Mesodermal cell (in vitro differentiated cells): ENCODE measurements around the gene GPAT2.
"Not testable (repeated sequence)": the region's sequence is repeated elsewhere in the genome, so short reads cannot be mapped to it uniquely, and the experiment has no call there.

ENCODE experiments used
- H3K27ac ChIP-seq: 2 replicates; pipeline ENCODE4 v1.7.0; 2013; ENCODE audit warnings: mild to moderate bottlenecking, low read depth, low read length, moderate library complexity; ENCODE audit not compliant: severe bottlenecking
- H3K36me3 ChIP-seq: 2 replicates; pipeline ENCODE4 v1.7.1; 2013; ENCODE audit warnings: mild to moderate bottlenecking, low read length, moderate library complexity; ENCODE audit not compliant: control insufficient read depth, insufficient read depth
- H3K4me1 ChIP-seq: one replicate; pipeline ENCODE4 v1.7.1; 2013; ENCODE audit warnings: mild to moderate bottlenecking, low read length; ENCODE audit not compliant: insufficient read depth, control insufficient read depth, poor library complexity, severe bottlenecking
- H3K4me3 ChIP-seq: 2 replicates; pipeline ENCODE4 v1.7.0; 2013; ENCODE audit warnings: low read length, control low read depth, mild to moderate bottlenecking; ENCODE audit not compliant: insufficient read depth, poor library complexity, severe bottlenecking; ENCODE audit errors: extremely low read depth
- H3K9me3 ChIP-seq: 2 replicates; pipeline ENCODE4 v1.7.1; 2013; ENCODE audit warnings: mild to moderate bottlenecking, low read length, moderate library complexity; ENCODE audit not compliant: control insufficient read depth
- WGBS, 2 experiments: methylation state at CpG; one replicate each; pipeline ENCODE4 v1.1.5; 2013; ENCODE audit warnings: missing lambda C conversion rate in 2 of 2; ENCODE audit not compliant: insufficient coverage in 2 of 2; 5-methylcytosine and 5-hydroxymethylcytosine counted together

The GPAT2 gene

GRCh38 chr2:96049917-96050262 is 15.2 kb upstream of the GPAT2 start:
- H3K4me1 ChIP-seq, H3K27ac ChIP-seq, H3K9me3 ChIP-seq, H3K4me3 ChIP-seq, H3K36me3 ChIP-seq: not testable (repeated sequence)
- no CpG with 5 or more reads among the region's 3 CpGs for WGBS, 2 experiments

- not testable (repeated sequence) for H3K4me1 ChIP-seq, H3K36me3 ChIP-seq, H3K9me3 ChIP-seq, H3K4me3 ChIP-seq, H3K27ac ChIP-seq
- no CpG with 5 or more reads among the region's 18 CpGs for WGBS, 2 experiments
Observed at GRCh38 chr2:96049049-96049916, 14.6 kb upstream of the GPAT2 start.

DNA sequence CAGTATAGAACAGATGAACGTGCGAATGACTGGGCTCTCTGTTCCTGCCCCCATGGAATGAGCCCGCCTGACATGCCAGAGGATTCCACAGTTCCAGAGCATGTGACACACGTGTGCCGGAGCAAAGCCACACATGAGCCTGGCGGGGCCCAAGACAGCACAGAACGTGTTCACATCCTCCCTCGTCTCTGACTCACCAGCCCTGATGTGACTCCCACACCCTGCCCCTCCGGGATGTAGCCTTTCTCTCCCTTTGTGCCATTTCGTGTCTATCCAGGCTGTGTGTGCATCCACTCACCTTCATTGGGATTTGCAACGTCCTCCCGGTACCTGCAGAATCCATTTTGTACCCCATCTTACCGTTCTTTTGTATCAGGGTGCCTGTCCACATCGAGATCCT is 838 bp upstream of the GPAT2 start:
- not testable (repeated sequence) for H3K4me1 ChIP-seq, H3K36me3 ChIP-seq, H3K4me3 ChIP-seq, H3K9me3 ChIP-seq, H3K27ac ChIP-seq
- no CpG with 5 or more reads among the region's 14 CpGs for WGBS, 2 experiments

DNA sequence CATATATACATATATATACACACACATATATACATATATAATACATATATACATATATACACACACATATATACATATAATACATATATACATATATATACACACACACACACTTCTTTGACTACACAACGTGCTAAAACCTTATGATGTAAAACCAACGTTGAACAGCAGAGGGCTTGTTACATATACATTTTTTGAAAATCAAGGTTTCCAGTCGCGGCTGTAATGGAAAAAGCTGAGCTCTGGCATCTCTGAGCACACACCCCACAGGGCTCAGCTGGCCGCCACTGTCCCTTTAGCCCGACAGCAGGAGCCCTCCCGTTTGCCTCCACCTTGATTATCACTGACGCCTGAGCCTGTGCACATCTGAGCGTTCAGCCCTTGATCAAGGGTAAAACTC is 719 bp downstream of the GPAT2 start:
- not testable (repeated sequence) for H3K9me3 ChIP-seq, H3K4me1 ChIP-seq, H3K36me3 ChIP-seq, H3K4me3 ChIP-seq, H3K27ac ChIP-seq
- WGBS, 2 experiments: no CpG with 5 or more reads among the region's 9 CpGs

DNA sequence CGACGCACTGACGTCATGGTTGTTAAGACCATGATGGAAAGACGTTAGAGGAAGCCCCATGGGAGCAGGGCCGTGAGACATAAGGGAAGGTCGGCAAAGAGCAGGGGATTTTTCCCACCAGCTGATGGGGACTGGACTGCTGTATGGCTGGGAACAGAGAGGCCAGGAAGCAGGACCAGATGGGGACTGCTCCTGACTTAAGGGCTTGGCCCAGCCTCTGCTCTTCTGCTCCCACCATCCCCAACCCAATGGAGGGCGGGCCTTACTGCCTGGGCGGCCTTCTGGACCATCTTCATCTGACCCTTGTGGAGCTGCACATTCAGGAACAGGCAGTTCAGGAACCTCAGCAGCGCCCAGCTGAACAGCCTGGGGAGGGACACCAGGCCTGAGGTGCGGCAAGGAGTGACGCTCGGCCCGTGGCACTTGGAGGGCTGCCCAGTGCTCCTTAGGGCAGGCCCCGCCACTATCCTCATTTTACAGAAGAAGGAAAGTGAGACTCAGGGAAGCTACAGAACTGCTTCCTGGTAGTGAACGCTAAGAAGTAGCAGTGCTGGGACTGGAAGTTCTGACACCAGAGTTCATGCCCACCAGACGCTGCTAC is 6.9 kb downstream of the GPAT2 start:
- H3K27ac ChIP-seq, H3K9me3 ChIP-seq, H3K36me3 ChIP-seq, H3K4me3 ChIP-seq, H3K4me1 ChIP-seq: not testable (repeated sequence)
- WGBS, 2 experiments: no CpG with 5 or more reads among the region's 16 CpGs

DNA sequence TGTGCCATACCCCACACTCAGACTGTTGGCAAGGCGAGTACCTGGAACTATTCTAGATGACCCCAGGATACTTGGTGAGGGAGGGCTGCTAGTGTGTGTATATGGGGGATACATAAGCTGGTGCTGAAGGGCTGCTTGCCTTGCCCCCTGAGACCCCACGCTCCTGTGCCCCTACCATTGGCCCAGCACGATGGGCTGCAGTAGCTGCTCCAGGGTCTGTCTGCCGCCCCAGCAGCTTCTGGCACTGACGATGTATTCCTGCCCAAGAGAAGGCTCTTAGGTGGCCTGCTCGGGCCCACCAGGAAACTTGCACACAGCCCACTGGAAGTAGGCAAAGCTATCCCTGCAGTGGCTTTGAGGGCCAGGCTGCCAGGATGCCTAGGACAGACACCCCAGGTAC is 9.0 kb downstream of the GPAT2 start:
- not testable (repeated sequence) for H3K4me3 ChIP-seq, H3K36me3 ChIP-seq, H3K9me3 ChIP-seq, H3K27ac ChIP-seq, H3K4me1 ChIP-seq
- 100% methylated on average over 1 of the region's 6 CpGs; no CpG with 5 or more reads in 1 of the 2 experiments for WGBS, 2 experiments

DNA sequence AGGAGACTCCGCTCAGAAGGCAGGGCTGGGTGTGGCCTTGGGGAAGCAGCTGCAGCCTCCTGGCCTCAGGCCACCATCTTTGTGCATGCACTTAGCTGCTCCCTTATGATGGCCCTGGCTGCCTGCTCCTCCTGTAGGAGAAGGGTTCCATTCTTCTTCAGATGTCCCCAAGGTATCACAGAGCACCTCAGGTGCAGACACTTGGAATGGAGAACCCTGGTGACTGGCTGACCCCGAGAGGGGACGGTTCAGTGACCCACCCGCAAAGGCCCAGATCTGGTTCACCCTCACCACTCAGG is 9.6 kb downstream of the GPAT2 start:
- Histone ChIP-seq H3K4me3 (no peak overlapping the region), H3K27ac (no peak overlapping the region), H3K4me1 (no peaks in the 10 kb centered on the region), H3K9me3 (no peaks in the 10 kb centered on the region), H3K36me3 (no peaks in the 10 kb centered on the region)
- 83% methylated on average over 1 of the region's 4 CpGs; no CpG with 5 or more reads in 1 of the 2 experiments for WGBS, 2 experiments

- WGBS, 2 experiments: 94% methylated on average over 13 to 21 of the region's 27 CpGs
- Histone ChIP-seq H3K4me3 (no peak overlapping the region), H3K9me3 (no peaks in the 10 kb centered on the region), H3K36me3 (no peaks in the 10 kb centered on the region), H3K27ac (no peak overlapping the region), H3K4me1 (no peaks in the 10 kb centered on the region)
Observed at GRCh38 chr2:96024336-96025193, 10.2 kb downstream of the GPAT2 start.

DNA sequence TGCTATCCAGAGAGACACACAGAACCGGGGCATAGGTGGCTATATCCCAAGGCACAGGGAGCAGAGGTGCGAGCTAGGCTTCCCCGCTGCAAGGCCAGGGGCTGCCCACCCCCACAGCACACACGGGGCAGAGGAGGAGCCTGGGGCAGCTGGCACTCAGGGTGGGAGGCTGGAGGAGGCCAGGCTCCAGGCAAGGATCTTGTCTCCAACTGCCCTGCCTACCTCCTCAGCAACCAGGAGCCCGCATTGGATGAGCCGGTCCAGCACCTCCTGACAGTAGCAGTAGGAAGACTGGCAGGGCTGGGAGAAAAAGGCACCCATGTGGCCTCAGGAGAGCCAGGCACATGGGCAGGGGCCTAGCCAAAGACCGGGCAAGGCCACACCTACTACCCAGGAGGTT is 11.0 kb downstream of the GPAT2 start:
- not testable (repeated sequence) for H3K4me1 ChIP-seq, H3K36me3 ChIP-seq, H3K4me3 ChIP-seq, H3K27ac ChIP-seq, H3K9me3 ChIP-seq
- WGBS, 2 experiments: 80 to 95% methylated on average over 1 to 2 of the region's 7 CpGs

DNA sequence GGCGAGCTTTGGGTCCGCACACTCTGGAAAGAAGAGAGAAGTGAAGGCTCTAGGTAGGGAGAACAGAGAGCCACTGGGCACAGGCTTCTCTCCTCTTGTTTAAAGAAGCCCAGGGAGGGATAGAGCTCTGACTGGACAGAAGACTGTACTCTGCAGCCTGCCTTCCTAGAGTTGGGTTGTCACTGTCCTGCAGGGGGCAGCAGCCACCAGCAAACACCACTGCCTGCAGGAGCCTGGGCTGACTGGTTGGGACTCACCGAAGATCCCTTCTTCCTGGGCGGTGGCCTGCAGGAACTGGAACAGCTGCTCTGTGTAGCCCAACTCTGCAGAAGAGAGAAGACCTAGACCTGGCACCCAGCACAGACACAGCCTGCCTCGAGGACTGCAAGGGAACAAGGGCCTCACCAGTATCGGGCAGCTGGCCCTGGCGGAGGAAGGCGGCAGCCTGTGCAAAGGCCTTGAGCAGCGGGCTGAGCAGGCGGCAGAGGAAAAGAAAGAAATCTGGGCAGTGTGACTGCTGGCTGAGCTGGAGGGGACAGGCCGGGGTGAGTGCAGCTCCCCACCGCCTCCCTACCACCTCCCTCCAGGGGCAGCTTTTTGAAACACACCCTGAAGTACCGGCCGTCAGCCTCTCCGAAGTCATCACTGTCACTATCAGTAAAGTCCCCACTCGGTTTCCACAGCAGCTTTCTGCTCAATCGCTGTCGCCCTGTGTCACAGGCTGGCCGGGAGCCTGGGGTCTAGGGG is 11.8 kb downstream of the GPAT2 start:
- H3K4me3 ChIP-seq, H3K9me3 ChIP-seq, H3K27ac ChIP-seq, H3K36me3 ChIP-seq, H3K4me1 ChIP-seq: not testable (repeated sequence)
- whole genome bisulfite sequencing, 2 experiments: 72 to 92% methylated on average over 6 to 8 of the region's 19 CpGs
